Spleen (tissue), 11 donors: ENCODE measurements around the gene MNDA. TPM values are rescaled to one million over a fixed set of nuclear protein-coding genes. Genes with fewer than 3 reads are reported as not detected.

Experiments used
- DNase-seq: peaks from one replicate; pipeline ENCODE4 v3.0.0-alpha.2; 2020
- H3K27ac ChIP-seq, 8 donors: fragments of 200-600 bp; sonication (generic) in 7 of 8; 1 replicate in 4 of 8; 2 replicates in 4 of 8; pipeline versions ENCODE4 v1.5.0 to v1.8.0; 2016 to 2021; ENCODE audit warnings: inconsistent platforms in 4 of 8, mild to moderate bottlenecking in 4 of 8, moderate library complexity in 1 of 8
- H3K27me3 ChIP-seq, 7 donors: fragments of 200-600 bp; sonication (generic) in 6 of 7; replicated peaks in 1 of 7; 1 replicate in 4 of 7; 2 replicates in 3 of 7; pipeline versions ENCODE4 v1.5.0 to v1.8.0; 2016 to 2021; ENCODE audit warnings: inconsistent platforms in 3 of 7, mild to moderate bottlenecking in 1 of 7
- H3K36me3 ChIP-seq, 6 donors: fragments of 200-600 bp; sonication (generic) in 5 of 6; 1 replicate in 4 of 6; 2 replicates in 2 of 6; pipeline versions ENCODE4 v1.5.0 to v1.8.0; 2016 to 2021; ENCODE audit warnings: inconsistent platforms in 2 of 6
- H3K4me1 ChIP-seq, 6 donors: fragments of 200-600 bp; sonication (generic) in 5 of 6; 1 replicate in 3 of 6; 2 replicates in 3 of 6; pipeline versions ENCODE4 v1.5.0 to v1.8.0; 2016 to 2021; ENCODE audit warnings: inconsistent platforms in 3 of 6
- H3K4me3 ChIP-seq, 8 donors: fragments of 200-600 bp; sonication (generic) in 7 of 8; 1 replicate in 4 of 8; 2 replicates in 4 of 8; pipeline versions ENCODE4 v1.5.0 to v1.8.0; 2016 to 2021; ENCODE audit warnings: inconsistent platforms in 4 of 8, mild to moderate bottlenecking in 4 of 8, moderate library complexity in 2 of 8
- H3K9me3 ChIP-seq, 8 donors: fragments of 200-600 bp; sonication (generic) in 7 of 8; 1 replicate in 4 of 8; 2 replicates in 4 of 8; pipeline versions ENCODE4 v1.5.0 to v1.8.0; 2016 to 2021; ENCODE audit warnings: inconsistent platforms in 4 of 8
- POLR2A ChIP-seq, 3 donors: fragments of 450-650 bp; IDR thresholded peaks; one replicate each; pipeline ENCODE4 v1.5.1; 2017; ENCODE audit warnings: antibody characterized with exemption in 3 of 3, mild to moderate bottlenecking in 1 of 3
- POLR2AphosphoS5 ChIP-seq, 3 donors: sonication (generic); formaldehyde crosslinking; IDR thresholded peaks; one replicate each; pipeline ENCODE4 v1.5.1; 2017; ENCODE audit warnings: antibody characterized with exemption in 3 of 3
- WGBS, 5 donors: extraction: QIAGEN DNeasy Blood & Tissue Kit in 3 of 5; methylation state at CpG; one replicate each; pipeline versions ENCODE4 v1.1.5 to v1.1.7; 2013 to 2018; 5-methylcytosine and 5-hydroxymethylcytosine counted together
- intact Hi-C: fragments of 100-400 bp; cut with DNase I; formaldehyde crosslinking; loops from one replicate; pipeline ENCODE4 v1.15.0; 2023; ENCODE audit warnings: low total_unique reads
- polyA plus RNA-seq, 3 donors: library from polyadenylated mRNA; stranded (reverse); fragments of 200-250 nt; gene quantifications; one replicate each; pipeline ENCODE4 v1.2.1, GENCODE V29; 2013
- total RNA-seq, 7 donors: library from RNA; depleted of rRNA in 3 of 7; stranded (reverse); fragments of >200 nt in 3 of 7; fragmentation: NEBNext Ultra II Directional in 4 of 7; extraction: Animal tissue kit (Norgen Biotek cat#: 25700) in 4 of 7; gene quantifications; one replicate each; pipeline versions ENCODE4 v1.1.0 to v1.2.1, GENCODE V29; 2016 to 2021
- TF ChIP-seq, protein P1 (sequence below), 11 experiments: fragments of 200-600 bp in 7 of 11; fragments of 450-650 bp in 4 of 11; sonication (generic) in 4 of 11; IDR thresholded peaks in 8 of 11; conservative IDR thresholded peaks in 3 of 11; 1 replicate in 7 of 11; 2 replicates in 4 of 11; pipeline versions ENCODE4 v1.4.0 to v1.8.0; 2016 to 2021; ENCODE audit warnings: antibody characterized with exemption in 11 of 11, inconsistent platforms in 4 of 11, mild to moderate bottlenecking in 1 of 11
- donor health status: healthy with polysubstance abuse.
- donor health status: DM: no; HTN: no; CAD: no; lungs with moderate emphysema.
- donor health status: DM: no; HTN: no; CAD: no.
- donor health status: Bipolar disorder and iron deficiency.
- donor health status: healthy.
- donor health status: DM: no; HTN: no; CAD: no.
- donor health status: DM: yes; HTN: yes; CAD: no.

Gene MNDA
- total and polyA plus RNA-seq, 10 donors: 9.3 to 218 (median 96.9) TPM

- DNase-seq: no peak
- peaks cover 0 to 67% (median 0%) of the 10 kb centered on the region in 6 donors for H3K4me1 ChIP-seq
- H3K4me3 ChIP-seq: no peak overlapping the region
- H3K36me3 ChIP-seq: no peaks in the 10 kb centered on the region
- no peaks in the 10 kb centered on the region for H3K9me3 ChIP-seq
- no peak for TF ChIP-seq POLR2AphosphoS5 (IDR thresholded peaks at IDR 0.05)
- no peak for TF ChIP-seq POLR2A (IDR thresholded peaks at IDR 0.05)
- TF ChIP-seq, protein P1, sequence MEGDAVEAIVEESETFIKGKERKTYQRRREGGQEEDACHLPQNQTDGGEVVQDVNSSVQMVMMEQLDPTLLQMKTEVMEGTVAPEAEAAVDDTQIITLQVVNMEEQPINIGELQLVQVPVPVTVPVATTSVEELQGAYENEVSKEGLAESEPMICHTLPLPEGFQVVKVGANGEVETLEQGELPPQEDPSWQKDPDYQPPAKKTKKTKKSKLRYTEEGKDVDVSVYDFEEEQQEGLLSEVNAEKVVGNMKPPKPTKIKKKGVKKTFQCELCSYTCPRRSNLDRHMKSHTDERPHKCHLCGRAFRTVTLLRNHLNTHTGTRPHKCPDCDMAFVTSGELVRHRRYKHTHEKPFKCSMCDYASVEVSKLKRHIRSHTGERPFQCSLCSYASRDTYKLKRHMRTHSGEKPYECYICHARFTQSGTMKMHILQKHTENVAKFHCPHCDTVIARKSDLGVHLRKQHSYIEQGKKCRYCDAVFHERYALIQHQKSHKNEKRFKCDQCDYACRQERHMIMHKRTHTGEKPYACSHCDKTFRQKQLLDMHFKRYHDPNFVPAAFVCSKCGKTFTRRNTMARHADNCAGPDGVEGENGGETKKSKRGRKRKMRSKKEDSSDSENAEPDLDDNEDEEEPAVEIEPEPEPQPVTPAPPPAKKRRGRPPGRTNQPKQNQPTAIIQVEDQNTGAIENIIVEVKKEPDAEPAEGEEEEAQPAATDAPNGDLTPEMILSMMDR (IDR thresholded peaks at IDR 0.05 in 8 of 11, conservative IDR thresholded peaks at IDR 0.05 in 3 of 11): no peak
- intact Hi-C loops: no loop called here
- no peaks in the 10 kb centered on the region for H3K27me3 ChIP-seq
- WGBS, 5 donors: 72 to 89% (median 84%) methylated on average over 6 of the region's 6 CpGs
- peak overlapping the region in 1 of 8 donors; percentile 5 for H3K27ac ChIP-seq
Measured at GRCh38 chr1:158806916-158807536, 24.1 kb upstream of the MNDA start.

DNA sequence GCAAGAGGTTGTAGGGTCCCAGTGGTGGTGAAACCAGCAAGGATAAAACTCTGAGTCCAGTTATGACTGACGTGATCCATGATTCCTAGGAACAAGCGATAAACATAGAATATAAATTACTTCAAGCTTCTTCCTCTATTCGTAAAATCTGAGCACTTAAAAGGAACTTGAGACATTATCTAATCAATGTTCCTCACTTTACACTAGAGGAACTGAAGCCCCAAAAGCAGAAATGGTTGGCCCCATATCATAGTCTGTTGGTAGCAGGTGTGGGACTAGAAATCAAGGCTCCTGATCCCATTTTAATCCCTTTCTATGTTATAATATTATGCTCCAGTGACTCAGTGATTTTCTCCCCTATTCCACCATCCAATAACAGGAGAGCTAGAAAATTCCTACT is 21.9 kb upstream of the MNDA start:
- peak overlapping the region in 7 of 8 donors; percentile 5 to 87 (median 74) for H3K27ac ChIP-seq
- H3K4me3 ChIP-seq: peak overlapping the region in 1 of 8 donors; percentile 18
- H3K36me3 ChIP-seq: no peaks in the 10 kb centered on the region
- no peaks in the 10 kb centered on the region for H3K27me3 ChIP-seq
- WGBS, 5 donors: 30 to 67% (median 53%) methylated on average over 3 of the region's 3 CpGs
- peaks cover 0 to 63% (median 0%) of the 10 kb centered on the region in 6 donors for H3K4me1 ChIP-seq
- no peak for DNase-seq
- TF ChIP-seq, protein P1 (IDR thresholded peaks at IDR 0.05 in 8 of 11, conservative IDR thresholded peaks at IDR 0.05 in 3 of 11): no peak
- TF ChIP-seq POLR2AphosphoS5 (IDR thresholded peaks at IDR 0.05) (no peak), POLR2A (IDR thresholded peaks at IDR 0.05) (no peak)
- intact Hi-C loops: no loop called here
- H3K9me3 ChIP-seq: no peaks in the 10 kb centered on the region

GRCh38 chr1:158809862-158810261 is 21.3 kb upstream of the MNDA start:
- Histone ChIP-seq H3K36me3 (no peaks in the 10 kb centered on the region), H3K9me3 (no peaks in the 10 kb centered on the region), H3K4me1 (peaks cover 0 to 62% (median 0%) of the 10 kb centered on the region in 6 donors), H3K27ac (peak overlapping the region; percentile 10 to 87 (median 70)), H3K4me3 (peak overlapping the region in 1 of 8 donors; percentile 40), H3K27me3 (no peaks in the 10 kb centered on the region)
- intact Hi-C loops: no loop called here
- 48 to 80% (median 65%) methylated on average over 5 of the region's 5 CpGs for WGBS, 5 donors
- no peak for DNase-seq
- TF ChIP-seq, protein P1 (IDR thresholded peaks at IDR 0.05 in 8 of 11, conservative IDR thresholded peaks at IDR 0.05 in 3 of 11): no peak
- no peak for TF ChIP-seq POLR2AphosphoS5 (IDR thresholded peaks at IDR 0.05)
- no peak for TF ChIP-seq POLR2A (IDR thresholded peaks at IDR 0.05)

DNA sequence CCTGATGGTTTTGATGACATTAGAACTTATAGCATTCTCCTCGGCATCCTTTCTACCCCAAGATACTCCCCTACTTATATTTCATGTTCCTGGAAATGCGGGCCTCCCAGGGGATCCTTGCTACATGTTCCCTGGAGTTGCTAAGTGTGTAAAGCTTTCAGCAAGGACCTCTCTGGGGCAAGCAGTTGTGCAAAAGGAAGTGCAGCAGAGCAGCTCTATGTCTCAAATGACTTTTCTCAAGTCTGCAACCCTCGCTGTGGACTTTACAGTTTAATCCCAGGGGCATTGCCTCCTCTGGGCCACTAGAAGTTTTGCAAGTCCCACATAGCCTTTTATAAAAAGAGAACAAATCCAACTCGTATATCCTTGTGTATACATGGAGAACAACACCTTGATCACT is 20.8 kb upstream of the MNDA start:
- Histone ChIP-seq H3K4me1 (peaks cover 0 to 62% (median 0%) of the 10 kb centered on the region in 6 donors), H3K36me3 (no peaks in the 10 kb centered on the region), H3K27ac (peak overlapping the region; percentile 10 to 87 (median 68)), H3K9me3 (no peaks in the 10 kb centered on the region), H3K27me3 (no peaks in the 10 kb centered on the region), H3K4me3 (peak overlapping the region in 1 of 8 donors; percentile 40)
- no peak for DNase-seq
- intact Hi-C loops: no loop called here
- TF ChIP-seq POLR2AphosphoS5 (IDR thresholded peaks at IDR 0.05): no peak
- no peak for TF ChIP-seq POLR2A (IDR thresholded peaks at IDR 0.05)
- TF ChIP-seq, protein P1 (IDR thresholded peaks at IDR 0.05 in 8 of 11, conservative IDR thresholded peaks at IDR 0.05 in 3 of 11): no peak
- 40 to 64% (median 52%) methylated on average over 4 of the region's 4 CpGs for whole genome bisulfite sequencing, 5 donors
